Measurements from ENCODE around the gene NDE1.

Gene NDE1

DNA sequence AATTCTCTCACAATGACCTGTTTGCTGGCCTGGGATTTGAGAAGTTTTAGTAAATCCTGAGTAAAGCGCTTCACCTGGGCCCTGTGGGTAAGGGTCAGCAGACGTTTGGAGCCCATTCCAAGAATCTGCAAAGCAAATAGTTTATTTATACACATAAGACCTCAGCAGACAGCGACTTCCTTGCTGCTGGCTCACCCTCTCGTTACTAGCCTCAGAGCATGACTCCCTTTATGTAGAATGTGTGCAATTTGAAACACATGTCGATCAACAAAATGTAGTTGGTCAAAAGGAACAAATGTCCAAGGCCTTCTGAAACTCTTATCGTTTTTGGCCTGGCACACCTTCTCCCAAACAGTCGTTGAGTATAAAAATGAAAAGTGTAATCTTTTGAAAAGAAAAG, 38.4 kb upstream of the NDE1 start:
- no peak for TF ChIP-seq CTCF (IDR thresholded peaks at IDR 0.05; ENCODE audit: unreplicated experiment in 3 of 3)
- no peak overlapping the region for H3K4me3 Mint-ChIP-seq
- H3K36me3 Mint-ChIP-seq (ENCODE audit: low read depth) = peaks cover 77% of the 10 kb centered on the region
- no peaks in the 10 kb centered on the region for H3K4me1 Mint-ChIP-seq
- H3K27ac Mint-ChIP-seq = peak overlapping the region in 1 of 3 experiments; percentile 5
- no peaks in the 10 kb centered on the region for H3K9me3 Mint-ChIP-seq
- no peaks in the 10 kb centered on the region for H3K27me3 Mint-ChIP-seq (ENCODE audit: low read depth)

- H3K27ac Mint-ChIP-seq = no peak overlapping the region
- no peaks in the 10 kb centered on the region for H3K4me1 Mint-ChIP-seq
- H3K36me3 Mint-ChIP-seq (ENCODE audit: low read depth) = peaks cover 81% of the 10 kb centered on the region
- no peaks in the 10 kb centered on the region for H3K9me3 Mint-ChIP-seq
- no peak overlapping the region for H3K4me3 Mint-ChIP-seq
- TF ChIP-seq CTCF (IDR thresholded peaks at IDR 0.05; ENCODE audit: unreplicated experiment in 3 of 3) = no peak
- no peaks in the 10 kb centered on the region for H3K27me3 Mint-ChIP-seq (ENCODE audit: low read depth)
These were observed 36.4 kb upstream of the NDE1 start for GRCh38 chr16:15613676-15614075.

- Mint-ChIP-seq H3K27me3 (ENCODE audit: low read depth) (no peaks in the 10 kb centered on the region), H3K4me3 (no peak overlapping the region), H3K36me3 (ENCODE audit: low read depth) (peaks cover 80% of the 10 kb centered on the region), H3K27ac (no peak overlapping the region), H3K9me3 (no peaks in the 10 kb centered on the region), H3K4me1 (no peaks in the 10 kb centered on the region)
- TF ChIP-seq CTCF (IDR thresholded peaks at IDR 0.05; ENCODE audit: unreplicated experiment in 3 of 3) = no peak
These were observed 34.0 kb upstream of the NDE1 start for GRCh38 chr16:15616012-15616411.

- Mint-ChIP-seq H3K9me3 (no peaks in the 10 kb centered on the region), H3K4me3 (no peak overlapping the region), H3K36me3 (ENCODE audit: low read depth) (peaks cover 84% of the 10 kb centered on the region), H3K4me1 (no peaks in the 10 kb centered on the region), H3K27me3 (ENCODE audit: low read depth) (no peaks in the 10 kb centered on the region), H3K27ac (no peak overlapping the region)
- TF ChIP-seq CTCF (IDR thresholded peaks at IDR 0.05; ENCODE audit: unreplicated experiment in 3 of 3) = no peak
These were observed 33.4 kb upstream of the NDE1 start for GRCh38 chr16:15616475-15617165.

GRCh38 chr16:15617901-15618300, 32.1 kb upstream of the NDE1 start:
- Mint-ChIP-seq H3K4me3 (no peak overlapping the region), H3K4me1 (no peaks in the 10 kb centered on the region), H3K27ac (no peak overlapping the region), H3K27me3 (ENCODE audit: low read depth) (no peaks in the 10 kb centered on the region), H3K9me3 (no peaks in the 10 kb centered on the region), H3K36me3 (ENCODE audit: low read depth) (peaks cover 82% of the 10 kb centered on the region)
- TF ChIP-seq CTCF (IDR thresholded peaks at IDR 0.05; ENCODE audit: unreplicated experiment in 3 of 3) = no peak

GRCh38 chr16:15618392-15618791, 31.7 kb upstream of the NDE1 start:
- TF ChIP-seq CTCF (IDR thresholded peaks at IDR 0.05; ENCODE audit: unreplicated experiment in 3 of 3) = no peak
- no peaks in the 10 kb centered on the region for H3K27me3 Mint-ChIP-seq (ENCODE audit: low read depth)
- H3K4me1 Mint-ChIP-seq = no peaks in the 10 kb centered on the region
- H3K9me3 Mint-ChIP-seq = no peaks in the 10 kb centered on the region
- H3K4me3 Mint-ChIP-seq = no peak overlapping the region
- peaks cover 79% of the 10 kb centered on the region for H3K36me3 Mint-ChIP-seq (ENCODE audit: low read depth)
- H3K27ac Mint-ChIP-seq = no peak overlapping the region

Data from nephron (organoid).